K562 (cell line): ENCODE results near the gene NUDT22. TPM values are rescaled to one million over a fixed set of nuclear protein-coding genes. Genes with fewer than 3 reads are reported as not detected.

Experiments
- ELF2 ChIP-seq: fragments of 250-450 bp; sonication (Bioruptor Pico); IDR thresholded peaks from 2 replicates; pipeline ENCODE4 v1.5.0; 2021; ENCODE audit warnings: mild to moderate bottlenecking
- ELF4 ChIP-seq: fragments of 450-650 bp; formaldehyde crosslinking; IDR thresholded peaks from 2 replicates; pipeline ENCODE4 v1.4.0; 2022; ENCODE audit warnings: missing genetic modification characterization
- ETS2 ChIP-seq: IDR thresholded peaks from 2 replicates; pipeline ENCODE4 v1.6.1; 2016; ENCODE audit warnings: borderline replicate concordance, missing genetic modification characterization, mild to moderate bottlenecking, moderate library complexity, missing compliant biosample characterization; ENCODE audit not compliant: poor library complexity, severe bottlenecking
- EWSR1 ChIP-seq: fragments of 450-650 bp; IDR thresholded peaks from 2 replicates; pipeline ENCODE4 v1.6.1; 2018; ENCODE audit warnings: borderline replicate concordance, mild to moderate bottlenecking, low read depth, moderate library complexity; ENCODE audit not compliant: partially characterized antibody
- GABPA ChIP-seq: fragments of 200-800 bp; sonication (Bioruptor generic); conservative IDR thresholded peaks from 2 replicates; pipeline ENCODE4 v1.6.1; 2016; ENCODE audit warnings: low read depth, missing genetic modification characterization, missing compliant biosample characterization
- GATAD2B ChIP-seq: fragments of 450-650 bp; IDR thresholded peaks from 2 replicates; pipeline ENCODE4 v1.6.1; 2017; ENCODE audit warnings: mild to moderate bottlenecking, borderline replicate concordance
- JUN ChIP-seq, 2 experiments: sonication (generic) in 1 of 2; formaldehyde crosslinking in 1 of 2; IDR thresholded peaks; 2 replicates each; pipeline versions ENCODE4 v1.6.1 to v1.8.0; 2012 to 2022; ENCODE audit warnings: borderline replicate concordance in 2 of 2, mild to moderate bottlenecking in 2 of 2, improper control_type of control experiment in 1 of 2, low read depth in 1 of 2, low read length in 1 of 2, missing genetic modification reagents in 1 of 2
- MCM7 ChIP-seq, 2 experiments: fragments of 450-650 bp; IDR thresholded peaks; 2 replicates each; pipeline ENCODE4 v1.6.1; 2016 to 2018
- PHF20 ChIP-seq: fragments of 450-650 bp; IDR thresholded peaks from 2 replicates; pipeline ENCODE4 v1.6.1; 2018; ENCODE audit not compliant: partially characterized antibody
- RBM34 ChIP-seq: fragments of 200-400 bp; formaldehyde crosslinking; IDR thresholded peaks from 2 replicates; pipeline ENCODE4 v1.6.1; 2018; ENCODE audit warnings: low read length, borderline replicate concordance; ENCODE audit not compliant: insufficient read depth
- RCOR1 ChIP-seq, 2 experiments: IDR thresholded peaks; 2 replicates each; pipeline ENCODE4 v1.6.1; 2012; ENCODE audit warnings: low read depth in 2 of 2, low read length in 2 of 2, borderline replicate concordance in 1 of 2, improper control_type of control experiment in 1 of 2
- SMARCA4 ChIP-seq: fragments of 450-650 bp; IDR thresholded peaks from 2 replicates; pipeline ENCODE4 v1.6.1; 2016
- SNIP1 ChIP-seq: fragments of 450-650 bp; IDR thresholded peaks from 2 replicates; pipeline ENCODE4 v1.7.1; 2017; ENCODE audit warnings: low read depth, mild to moderate bottlenecking
- ZNF354B ChIP-seq: fragments of 250-450 bp; sonication (Bioruptor Pico); IDR thresholded peaks from 2 replicates; pipeline ENCODE4 v1.4.0; 2020
- ZNF766 ChIP-seq: fragments of 200-800 bp; sonication (Bioruptor generic); conservative IDR thresholded peaks from 2 replicates; pipeline ENCODE4 v1.6.1; 2016; ENCODE audit warnings: missing genetic modification characterization, missing compliant biosample characterization
- polyA plus RNA-seq, 8 experiments: library from polyadenylated mRNA; depleted of rRNA in 4 of 8; stranded (reverse) in 5 of 8; unstranded in 3 of 8; fragments of >200 nt; fragmentation: Nextera tagmentation in 2 of 8; fragmentation: Illumina TruSeq in 1 of 8; extraction: Ambion mirVana in 2 of 8; extraction: Trizol in 1 of 8; gene quantifications; 2 replicates each; pipeline versions ENCODE4 v1.2.1 to v1.2.3, GENCODE V29; 2011 to 2014; ENCODE audit warnings: inconsistent platforms in 1 of 8, missing spikeins in 1 of 8
- total RNA-seq, 7 experiments: library from RNA; depleted of rRNA in 6 of 7; stranded (reverse); fragments of >200 nt in 6 of 7; fragmentation: Illumina TruSeq in 2 of 7; extraction: Trizol in 2 of 7; gene quantifications; 2 replicates each; pipeline versions ENCODE4 v1.2.1 to v1.2.3, GENCODE V29; 2011 to 2021; ENCODE audit warnings: low replicate concordance in 1 of 7
- TF ChIP-seq, protein P1 (sequence below): fragments of 250-450 bp; sonication (Bioruptor Pico); IDR thresholded peaks from 2 replicates; pipeline ENCODE4 v1.4.0; 2020; ENCODE audit warnings: mild to moderate bottlenecking, moderate library complexity, borderline replicate concordance
- TF ChIP-seq, protein P2 (sequence below), 2 experiments: fragments of 450-650 bp in 1 of 2; sonication (generic) in 1 of 2; formaldehyde crosslinking; conservative IDR thresholded peaks; 2 replicates each; pipeline versions ENCODE4 v1.4.0 to v1.8.1; 2020 to 2022; ENCODE audit warnings: mild to moderate bottlenecking in 1 of 2, missing genetic modification reagents in 1 of 2
- TF ChIP-seq, protein P3 (sequence below): fragments of 450-650 bp; formaldehyde crosslinking; IDR thresholded peaks from 2 replicates; pipeline ENCODE4 v1.4.0; 2020; ENCODE audit warnings: mild to moderate bottlenecking, moderate library complexity
- TF ChIP-seq, protein P4 (sequence below): fragments of 200-400 bp; formaldehyde crosslinking; IDR thresholded peaks from 2 replicates; pipeline ENCODE4 v1.6.1; 2017; ENCODE audit warnings: mild to moderate bottlenecking, low read depth, low read length, moderate library complexity
- TF ChIP-seq, protein P5 (sequence below): sonication (generic); formaldehyde crosslinking; IDR thresholded peaks from 2 replicates; pipeline ENCODE4 v1.8.1; 2023; ENCODE audit warnings: mild to moderate bottlenecking, missing genetic modification reagents

NUDT22 gene
- total and polyA plus RNA-seq, 9 of the 15 experiments (the other 6 are each of a cell fraction or from before 2014, with no cell fraction given): 6.3 to 92.6 (median 37.4) TPM

DNA sequence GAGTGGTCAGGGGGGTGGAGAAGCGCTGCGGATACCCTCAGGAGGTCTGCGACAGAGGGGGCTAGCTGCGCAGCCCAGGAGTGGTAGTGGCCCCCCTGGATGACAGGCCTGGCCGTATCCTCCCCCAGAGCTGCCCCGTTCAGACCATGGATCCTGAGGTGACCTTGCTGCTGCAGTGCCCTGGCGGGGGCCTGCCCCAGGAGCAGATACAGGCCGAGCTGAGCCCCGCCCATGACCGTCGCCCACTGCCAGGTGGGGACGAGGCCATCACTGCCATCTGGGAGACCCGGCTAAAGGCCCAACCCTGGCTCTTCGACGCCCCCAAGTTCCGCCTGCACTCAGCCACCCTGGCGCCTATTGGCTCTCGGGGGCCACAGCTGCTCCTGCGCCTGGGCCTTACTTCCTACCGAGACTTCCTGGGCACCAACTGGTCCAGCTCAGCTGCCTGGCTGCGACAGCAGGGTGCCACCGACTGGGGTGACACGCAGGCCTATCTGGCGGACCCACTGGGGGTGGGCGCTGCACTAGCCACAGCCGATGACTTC is 505 bp downstream of the NUDT22 start (continued):
- TF ChIP-seq, protein P1, sequence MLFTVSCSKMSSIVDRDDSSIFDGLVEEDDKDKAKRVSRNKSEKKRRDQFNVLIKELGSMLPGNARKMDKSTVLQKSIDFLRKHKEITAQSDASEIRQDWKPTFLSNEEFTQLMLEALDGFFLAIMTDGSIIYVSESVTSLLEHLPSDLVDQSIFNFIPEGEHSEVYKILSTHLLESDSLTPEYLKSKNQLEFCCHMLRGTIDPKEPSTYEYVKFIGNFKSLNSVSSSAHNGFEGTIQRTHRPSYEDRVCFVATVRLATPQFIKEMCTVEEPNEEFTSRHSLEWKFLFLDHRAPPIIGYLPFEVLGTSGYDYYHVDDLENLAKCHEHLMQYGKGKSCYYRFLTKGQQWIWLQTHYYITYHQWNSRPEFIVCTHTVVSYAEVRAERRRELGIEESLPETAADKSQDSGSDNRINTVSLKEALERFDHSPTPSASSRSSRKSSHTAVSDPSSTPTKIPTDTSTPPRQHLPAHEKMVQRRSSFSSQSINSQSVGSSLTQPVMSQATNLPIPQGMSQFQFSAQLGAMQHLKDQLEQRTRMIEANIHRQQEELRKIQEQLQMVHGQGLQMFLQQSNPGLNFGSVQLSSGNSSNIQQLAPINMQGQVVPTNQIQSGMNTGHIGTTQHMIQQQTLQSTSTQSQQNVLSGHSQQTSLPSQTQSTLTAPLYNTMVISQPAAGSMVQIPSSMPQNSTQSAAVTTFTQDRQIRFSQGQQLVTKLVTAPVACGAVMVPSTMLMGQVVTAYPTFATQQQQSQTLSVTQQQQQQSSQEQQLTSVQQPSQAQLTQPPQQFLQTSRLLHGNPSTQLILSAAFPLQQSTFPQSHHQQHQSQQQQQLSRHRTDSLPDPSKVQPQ (CRISPR knock-in tag): no peak
- no peak for TF ChIP-seq GABPA
- no peak for TF ChIP-seq MCM7 (IDR thresholded peaks at IDR 0.05)
- TF ChIP-seq ELF4 (CRISPR knock-in tag): peak; percentile 27; the same call in 1 of the 2 replicates
- TF ChIP-seq, protein P2, sequence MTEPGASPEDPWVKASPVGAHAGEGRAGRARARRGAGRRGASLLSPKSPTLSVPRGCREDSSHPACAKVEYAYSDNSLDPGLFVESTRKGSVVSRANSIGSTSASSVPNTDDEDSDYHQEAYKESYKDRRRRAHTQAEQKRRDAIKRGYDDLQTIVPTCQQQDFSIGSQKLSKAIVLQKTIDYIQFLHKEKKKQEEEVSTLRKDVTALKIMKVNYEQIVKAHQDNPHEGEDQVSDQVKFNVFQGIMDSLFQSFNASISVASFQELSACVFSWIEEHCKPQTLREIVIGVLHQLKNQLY (CRISPR knock-in tag; conservative IDR thresholded peaks at IDR 0.05): no peak
- peak; percentile 4 for TF ChIP-seq PHF20
- no peak for TF ChIP-seq ZNF766 (CRISPR knock-in tag)
- TF ChIP-seq ZNF354B (CRISPR knock-in tag): no peak
- no peak for TF ChIP-seq SMARCA4
- no peak for TF ChIP-seq RBM34
- TF ChIP-seq GATAD2B: peak; percentile 57; the same call in 1 of the 2 replicates
- no peak for TF ChIP-seq SNIP1
- no peak for TF ChIP-seq ELF2 (CRISPR knock-in tag)
- TF ChIP-seq, protein P3, sequence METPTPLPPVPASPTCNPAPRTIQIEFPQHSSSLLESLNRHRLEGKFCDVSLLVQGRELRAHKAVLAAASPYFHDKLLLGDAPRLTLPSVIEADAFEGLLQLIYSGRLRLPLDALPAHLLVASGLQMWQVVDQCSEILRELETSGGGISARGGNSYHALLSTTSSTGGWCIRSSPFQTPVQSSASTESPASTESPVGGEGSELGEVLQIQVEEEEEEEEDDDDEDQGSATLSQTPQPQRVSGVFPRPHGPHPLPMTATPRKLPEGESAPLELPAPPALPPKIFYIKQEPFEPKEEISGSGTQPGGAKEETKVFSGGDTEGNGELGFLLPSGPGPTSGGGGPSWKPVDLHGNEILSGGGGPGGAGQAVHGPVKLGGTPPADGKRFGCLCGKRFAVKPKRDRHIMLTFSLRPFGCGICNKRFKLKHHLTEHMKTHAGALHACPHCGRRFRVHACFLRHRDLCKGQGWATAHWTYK (CRISPR knock-in tag): peak; percentile 40; the same call in 1 of the 2 replicates
- no peak for TF ChIP-seq RCOR1 (IDR thresholded peaks at IDR 0.05; ENCODE audit: borderline replicate concordance in 1 of 2, low read depth in 2 of 2, low read length in 2 of 2)
- no peak for TF ChIP-seq ETS2 (tag)
- TF ChIP-seq, protein P4, sequence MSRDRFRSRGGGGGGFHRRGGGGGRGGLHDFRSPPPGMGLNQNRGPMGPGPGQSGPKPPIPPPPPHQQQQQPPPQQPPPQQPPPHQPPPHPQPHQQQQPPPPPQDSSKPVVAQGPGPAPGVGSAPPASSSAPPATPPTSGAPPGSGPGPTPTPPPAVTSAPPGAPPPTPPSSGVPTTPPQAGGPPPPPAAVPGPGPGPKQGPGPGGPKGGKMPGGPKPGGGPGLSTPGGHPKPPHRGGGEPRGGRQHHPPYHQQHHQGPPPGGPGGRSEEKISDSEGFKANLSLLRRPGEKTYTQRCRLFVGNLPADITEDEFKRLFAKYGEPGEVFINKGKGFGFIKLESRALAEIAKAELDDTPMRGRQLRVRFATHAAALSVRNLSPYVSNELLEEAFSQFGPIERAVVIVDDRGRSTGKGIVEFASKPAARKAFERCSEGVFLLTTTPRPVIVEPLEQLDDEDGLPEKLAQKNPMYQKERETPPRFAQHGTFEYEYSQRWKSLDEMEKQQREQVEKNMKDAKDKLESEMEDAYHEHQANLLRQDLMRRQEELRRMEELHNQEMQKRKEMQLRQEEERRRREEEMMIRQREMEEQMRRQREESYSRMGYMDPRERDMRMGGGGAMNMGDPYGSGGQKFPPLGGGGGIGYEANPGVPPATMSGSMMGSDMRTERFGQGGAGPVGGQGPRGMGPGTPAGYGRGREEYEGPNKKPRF: no peak
- TF ChIP-seq JUN (IDR thresholded peaks at IDR 0.05; ENCODE audit: borderline replicate concordance, low read depth, low read length): no peak; the same call in 1 of the 2 replicates
- 0 out of 2 replicates have a peak, but pooled peaks have one; percentile 57 for TF ChIP-seq JUN (CRISPR knock-in tag; IDR thresholded peaks at IDR 0.05; ENCODE audit: borderline replicate concordance)
- TF ChIP-seq, protein P5, sequence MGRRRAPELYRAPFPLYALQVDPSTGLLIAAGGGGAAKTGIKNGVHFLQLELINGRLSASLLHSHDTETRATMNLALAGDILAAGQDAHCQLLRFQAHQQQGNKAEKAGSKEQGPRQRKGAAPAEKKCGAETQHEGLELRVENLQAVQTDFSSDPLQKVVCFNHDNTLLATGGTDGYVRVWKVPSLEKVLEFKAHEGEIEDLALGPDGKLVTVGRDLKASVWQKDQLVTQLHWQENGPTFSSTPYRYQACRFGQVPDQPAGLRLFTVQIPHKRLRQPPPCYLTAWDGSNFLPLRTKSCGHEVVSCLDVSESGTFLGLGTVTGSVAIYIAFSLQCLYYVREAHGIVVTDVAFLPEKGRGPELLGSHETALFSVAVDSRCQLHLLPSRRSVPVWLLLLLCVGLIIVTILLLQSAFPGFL (CRISPR knock-in tag): no peak
- TF ChIP-seq EWSR1: no peak
